DND-41 (cell line): ENCODE results near the gene LYAR.

ENCODE experiments used
- CTCF ChIP-seq: IDR thresholded peaks from 2 replicates; pipeline ENCODE4 v1.5.1; 2012; ENCODE audit warnings: borderline replicate concordance, low read length, moderate library complexity, mild to moderate bottlenecking; ENCODE audit not compliant: poor library complexity, severe bottlenecking; ENCODE audit errors: extremely low read depth
- EZH2 ChIP-seq: IDR thresholded peaks from 3 replicates; pipeline ENCODE4 v1.6.1; 2012; ENCODE audit warnings: borderline replicate concordance, low read depth, mild to moderate bottlenecking, moderate library complexity, low read length, inconsistent platforms; ENCODE audit not compliant: severe bottlenecking

- TF ChIP-seq CTCF: no peak
- TF ChIP-seq EZH2: no peak
These were observed 3.3 kb upstream of the LYAR start for GRCh38 chr4:4293279-4293678.
